HG03108 (cell line): ENCODE results near the gene CGRRF1.

Experiments
- ATAC-seq: cut with Tn5 transposase; IDR thresholded peaks from one replicate; pipeline ENCODE4 v1.9.1; 2021; ENCODE audit warnings: moderate library complexity; ENCODE audit not compliant: unreplicated experiment

The CGRRF1 gene, protein sequence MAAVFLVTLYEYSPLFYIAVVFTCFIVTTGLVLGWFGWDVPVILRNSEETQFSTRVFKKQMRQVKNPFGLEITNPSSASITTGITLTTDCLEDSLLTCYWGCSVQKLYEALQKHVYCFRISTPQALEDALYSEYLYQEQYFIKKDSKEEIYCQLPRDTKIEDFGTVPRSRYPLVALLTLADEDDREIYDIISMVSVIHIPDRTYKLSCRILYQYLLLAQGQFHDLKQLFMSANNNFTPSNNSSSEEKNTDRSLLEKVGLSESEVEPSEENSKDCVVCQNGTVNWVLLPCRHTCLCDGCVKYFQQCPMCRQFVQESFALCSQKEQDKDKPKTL

DNA sequence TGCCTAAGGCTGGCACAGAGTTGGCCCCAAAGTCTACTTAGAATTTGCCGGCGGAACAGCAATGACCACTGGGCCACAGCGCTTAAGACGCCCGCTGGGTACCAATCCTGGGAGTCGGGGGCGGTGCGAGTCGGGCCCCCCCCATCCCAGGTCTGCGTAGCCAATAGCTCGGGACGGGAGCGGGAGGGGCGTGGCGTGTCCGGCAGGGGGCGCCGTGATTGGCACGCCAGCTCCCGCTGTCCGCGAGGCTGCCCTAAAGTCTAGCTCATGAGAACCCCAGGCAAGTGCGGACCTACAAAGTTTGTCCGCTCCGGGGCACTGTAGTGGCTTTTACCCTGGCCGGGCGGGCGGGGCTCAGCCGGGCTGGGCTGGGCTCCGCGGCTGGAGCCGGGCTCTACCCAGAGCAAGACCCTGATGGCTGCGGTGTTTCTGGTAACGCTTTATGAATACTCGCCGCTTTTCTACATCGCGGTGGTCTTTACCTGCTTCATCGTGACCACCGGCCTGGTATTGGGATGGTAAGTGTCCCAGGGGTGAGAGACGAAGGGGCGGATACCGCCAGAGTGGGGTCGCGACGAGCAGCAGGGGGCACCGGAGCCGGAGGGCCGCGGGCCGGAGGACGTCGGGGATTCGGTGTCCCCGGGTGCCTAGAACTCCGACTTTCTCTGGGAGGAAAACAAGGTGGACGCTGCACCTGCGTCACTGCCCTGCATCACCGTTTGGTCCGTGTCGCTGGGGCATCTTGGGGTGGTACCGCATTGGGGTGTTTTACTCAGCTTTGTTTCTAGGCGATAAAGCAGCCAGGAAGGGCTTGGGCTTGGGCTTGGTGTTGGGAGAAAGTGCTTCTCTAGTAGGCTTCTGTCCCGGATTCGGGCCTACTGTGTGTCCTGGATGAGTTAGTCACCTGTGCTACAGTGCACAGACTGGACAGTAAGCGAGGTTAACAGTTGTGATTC is at the start of gene CGRRF1:
Gene CGRRF1, plus strand, starts transcription at position 361 of the 956 bp plus-strand sequence. Its CDS starts 54 bp downstream, at position 415.
- peak; percentile 97 for ATAC-seq

DNA sequence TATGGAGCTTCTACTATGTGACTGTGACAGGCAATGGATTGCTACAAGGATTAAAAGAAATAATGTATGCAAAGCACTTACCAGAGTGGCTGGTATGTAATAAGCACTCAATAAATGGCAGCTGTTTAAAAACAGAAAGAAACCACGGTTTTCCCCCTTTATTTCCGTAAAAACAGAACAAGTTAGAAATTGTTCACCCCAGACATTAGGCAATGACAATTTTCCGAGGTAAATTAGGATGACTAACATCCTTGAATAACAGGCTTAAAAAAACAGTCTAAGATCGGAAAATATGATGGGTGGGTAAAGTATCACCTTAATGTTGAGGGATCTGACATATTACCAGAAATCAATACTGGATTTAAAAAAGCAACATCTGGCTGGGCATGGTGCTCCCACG is 47.7 kb upstream of the CGRRF1 start:
- no peak for ATAC-seq

- ATAC-seq: no peak
These were observed 44.1 kb upstream of the CGRRF1 start for GRCh38 chr14:54465654-54466053.

DNA sequence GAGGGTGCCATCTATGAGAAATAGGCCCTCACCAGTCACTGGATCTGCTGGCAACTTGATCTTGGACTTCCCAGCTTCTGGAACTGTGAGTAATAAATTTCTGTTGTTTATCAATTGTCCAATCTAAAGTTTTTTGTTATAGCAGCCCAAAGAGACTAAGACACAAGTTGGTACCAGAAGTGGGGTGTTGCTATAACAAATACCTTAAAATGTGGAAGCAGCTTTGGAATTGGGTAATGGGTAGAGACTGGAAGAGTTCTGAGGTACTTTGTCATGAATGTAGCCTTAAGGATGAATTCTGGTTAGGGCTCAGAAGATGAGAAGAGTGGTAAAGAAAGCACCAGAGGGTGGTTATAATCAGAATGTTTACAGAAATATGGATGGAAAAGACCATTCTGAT is 42.4 kb upstream of the CGRRF1 start:
- no peak for ATAC-seq

- ATAC-seq: no peak
These were observed 39.0 kb upstream of the CGRRF1 start for GRCh38 chr14:54470701-54471100.

DNA sequence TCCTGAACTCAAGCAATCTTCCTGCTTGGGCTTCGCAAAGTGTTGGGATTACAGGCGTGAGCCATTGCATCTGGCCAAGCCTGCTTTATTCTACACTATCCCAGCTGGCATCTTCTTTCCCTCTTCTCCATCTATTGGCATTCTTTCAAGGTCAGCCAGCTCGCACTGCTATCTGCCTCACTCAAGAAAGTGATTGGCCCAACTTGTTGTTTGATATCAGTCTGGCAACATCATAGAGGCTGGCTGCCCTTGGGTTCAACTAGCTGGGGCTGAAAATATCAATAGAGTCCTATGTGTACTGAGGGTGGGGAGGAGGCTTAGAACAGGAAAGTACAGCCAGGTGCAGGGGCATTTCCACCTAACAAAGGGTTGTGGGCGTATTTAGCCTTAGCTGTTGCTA is 38.1 kb upstream of the CGRRF1 start:
- ATAC-seq: no peak

- ATAC-seq: no peak
These were observed 37.4 kb upstream of the CGRRF1 start for GRCh38 chr14:54472315-54472714.

GRCh38 chr14:54474232-54474793 is 35.4 kb upstream of the CGRRF1 start:
- no peak for ATAC-seq

- no peak for ATAC-seq
These were observed 34.4 kb upstream of the CGRRF1 start for GRCh38 chr14:54475187-54475899.

GRCh38 chr14:54475911-54476310 is 33.8 kb upstream of the CGRRF1 start:
- no peak for ATAC-seq

- no peak for ATAC-seq
These were observed 31.0 kb upstream of the CGRRF1 start for GRCh38 chr14:54478636-54479215.

DNA sequence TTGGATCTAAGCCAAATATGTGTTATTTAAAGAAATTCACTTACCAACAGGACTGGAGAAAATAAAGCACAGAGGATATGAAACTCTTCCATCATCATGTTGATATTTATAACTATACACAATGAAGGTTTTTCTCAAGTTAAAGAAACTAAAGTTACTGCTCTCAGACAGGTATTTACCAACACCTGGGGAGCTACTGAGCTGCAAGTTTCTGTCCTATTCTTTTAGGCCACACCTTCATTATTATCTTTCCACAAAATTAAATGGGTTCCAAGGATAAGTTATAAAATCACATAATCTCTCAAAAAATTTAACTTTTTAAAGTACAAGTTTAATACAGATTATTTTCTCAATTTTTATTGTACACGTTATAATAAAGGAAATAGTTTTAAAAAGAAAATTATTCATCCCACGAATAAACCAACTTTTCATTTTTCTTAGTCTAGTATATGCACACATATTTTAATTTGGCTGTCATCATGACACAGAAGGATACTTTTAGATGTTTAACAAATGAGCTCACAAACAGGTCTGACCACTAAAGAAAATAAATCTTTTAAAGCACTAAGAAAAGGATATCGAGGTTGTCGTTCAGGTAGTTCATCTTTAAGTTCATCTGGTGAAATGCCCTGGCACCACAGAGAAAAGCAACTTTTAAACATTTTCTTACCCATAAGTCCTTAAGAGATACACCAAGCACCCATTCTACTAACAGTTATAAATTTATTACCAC is 28.7 kb upstream of the CGRRF1 start:
- ATAC-seq: no peak

DNA sequence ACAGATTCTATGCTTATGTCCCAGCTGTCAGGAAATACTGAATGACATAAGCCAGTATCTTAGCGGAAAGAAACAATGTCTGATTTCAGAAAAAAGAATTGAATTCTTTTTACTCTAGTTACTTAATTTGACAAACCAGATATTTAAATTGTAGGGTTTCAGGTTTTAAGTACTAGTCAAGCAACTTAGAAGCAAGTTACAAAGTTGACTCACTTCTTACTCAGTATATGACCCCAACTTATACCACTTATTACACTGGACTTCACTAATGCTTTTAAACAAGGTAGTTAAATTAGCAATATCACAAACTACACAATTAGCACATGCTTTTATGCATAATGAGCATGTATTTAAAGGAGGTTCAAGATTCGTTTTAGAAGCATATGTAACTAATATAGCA is 28.0 kb upstream of the CGRRF1 start:
- no peak for ATAC-seq

DNA sequence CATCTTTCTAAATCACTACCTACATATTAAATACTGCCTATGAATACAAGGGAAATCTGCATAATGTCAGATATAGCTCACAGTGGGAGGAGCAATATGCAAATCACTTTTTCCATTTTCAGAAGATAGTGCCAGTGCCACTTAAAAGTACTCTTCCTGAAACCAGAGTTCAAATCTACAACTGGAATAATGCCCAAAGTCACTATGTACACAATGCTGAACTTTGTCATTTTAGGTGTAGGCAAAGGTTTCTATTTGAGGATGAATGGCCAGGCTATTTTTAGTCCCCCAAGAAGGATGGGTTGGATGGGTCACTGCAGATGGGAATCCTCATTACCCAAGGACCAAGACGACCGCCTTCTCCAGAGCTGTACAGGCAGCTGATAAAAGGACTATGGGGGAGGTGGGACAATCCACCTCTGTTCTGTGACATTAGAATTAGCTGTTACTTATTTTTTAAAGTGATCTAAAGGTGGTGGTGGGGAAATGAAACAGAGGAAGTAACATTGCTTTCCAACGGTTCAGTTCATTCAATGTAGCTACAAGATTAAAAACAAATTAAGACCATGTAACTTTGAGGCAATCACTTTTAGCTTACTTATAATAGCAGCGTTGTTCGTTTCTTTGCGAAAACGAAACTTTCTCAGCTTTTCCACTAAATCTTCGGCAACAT is 26.5 kb upstream of the CGRRF1 start:
- ATAC-seq: no peak

GRCh38 chr14:54483846-54484245 is 25.9 kb upstream of the CGRRF1 start:
- ATAC-seq: no peak

- ATAC-seq: no peak
These were observed 23.0 kb upstream of the CGRRF1 start for GRCh38 chr14:54486685-54487084.

DNA sequence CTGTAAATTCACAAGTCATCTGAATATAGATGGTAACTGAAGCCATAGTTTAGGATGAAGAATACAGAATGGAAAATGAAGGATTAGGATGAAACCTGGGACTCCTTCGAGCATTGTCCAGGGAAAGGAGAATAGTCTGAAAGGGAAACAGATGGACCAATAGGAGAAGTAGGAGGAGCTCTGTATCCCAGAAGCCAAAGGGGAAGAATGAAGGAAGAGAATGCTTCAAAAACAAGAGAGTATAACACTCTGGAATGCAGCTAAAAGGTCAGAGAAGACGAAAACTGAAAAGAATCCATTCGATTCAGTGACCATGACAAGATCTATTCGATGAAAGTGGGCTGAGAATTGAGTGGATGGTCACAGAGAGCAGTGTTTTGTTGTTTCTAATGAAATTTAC is 21.9 kb upstream of the CGRRF1 start:
- ATAC-seq: no peak

DNA sequence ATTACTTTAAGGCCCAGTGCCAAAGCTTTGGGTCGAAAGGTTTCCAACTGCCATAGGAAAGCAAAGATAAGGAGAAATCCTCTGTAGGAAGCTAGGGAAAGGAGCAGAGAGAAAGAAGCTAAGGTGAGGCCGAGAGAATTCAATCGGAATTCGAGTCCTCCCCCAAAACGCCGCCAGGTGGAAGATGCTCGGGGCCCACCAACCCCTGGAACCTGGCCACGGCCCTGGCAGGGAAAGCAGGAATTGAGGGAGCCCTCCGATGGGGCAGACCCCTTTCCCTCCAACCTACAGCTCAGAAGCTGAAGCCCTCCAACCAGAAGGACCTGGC is 21.4 kb upstream of the CGRRF1 start:
- ATAC-seq: no peak

DNA sequence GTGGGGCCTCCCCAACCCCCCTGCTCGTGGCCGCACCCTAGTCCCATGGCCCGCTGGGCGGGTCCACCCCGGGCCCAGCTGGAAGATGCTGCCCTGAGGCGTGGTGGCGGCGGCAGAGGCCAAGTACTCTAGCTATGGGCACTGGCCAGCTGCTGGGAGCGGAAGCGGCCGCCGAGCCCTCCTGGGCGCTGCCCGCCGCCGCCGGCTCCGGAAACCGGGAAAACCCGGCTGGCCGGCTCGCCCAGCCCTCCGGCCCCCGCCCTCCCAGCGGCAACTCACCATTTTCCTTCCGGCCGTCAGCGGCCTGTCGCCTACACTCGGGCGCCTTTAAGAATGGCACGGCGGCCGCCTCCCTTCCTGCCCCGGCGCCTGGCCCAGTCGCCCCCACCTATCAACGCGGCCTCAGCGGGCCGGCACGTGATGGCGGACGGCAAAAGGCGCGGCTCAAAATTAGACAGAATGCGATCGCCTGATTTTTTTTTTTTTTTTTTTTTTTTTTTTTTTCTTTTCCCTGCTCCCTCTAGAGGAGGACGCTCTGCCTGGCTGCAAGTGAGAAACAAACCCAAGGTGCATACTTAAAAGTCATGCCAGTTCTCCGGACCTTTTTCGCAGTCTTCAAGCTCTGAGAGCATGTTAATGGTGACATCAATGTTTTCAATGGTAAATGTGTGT is 20.9 kb upstream of the CGRRF1 start, which contains the start of gene GMFB:
Gene GMFB, minus strand, starts transcription at position 335 of the 672 bp plus-strand sequence. Its CDS starts 53 bp downstream, at position 282.
- peak; percentile 93 for ATAC-seq
